HG03196 (cell line): ENCODE results near the gene TSPY10.
"Not testable (repeated sequence)": the region's sequence is repeated elsewhere in the genome, so short reads cannot be mapped to it uniquely, and the experiment has no call there.

Experiments
- ATAC-seq: cut with Tn5 transposase; IDR thresholded peaks from one replicate; pipeline ENCODE4 v1.9.1; 2021; ENCODE audit not compliant: unreplicated experiment

The TSPY10 gene

DNA sequence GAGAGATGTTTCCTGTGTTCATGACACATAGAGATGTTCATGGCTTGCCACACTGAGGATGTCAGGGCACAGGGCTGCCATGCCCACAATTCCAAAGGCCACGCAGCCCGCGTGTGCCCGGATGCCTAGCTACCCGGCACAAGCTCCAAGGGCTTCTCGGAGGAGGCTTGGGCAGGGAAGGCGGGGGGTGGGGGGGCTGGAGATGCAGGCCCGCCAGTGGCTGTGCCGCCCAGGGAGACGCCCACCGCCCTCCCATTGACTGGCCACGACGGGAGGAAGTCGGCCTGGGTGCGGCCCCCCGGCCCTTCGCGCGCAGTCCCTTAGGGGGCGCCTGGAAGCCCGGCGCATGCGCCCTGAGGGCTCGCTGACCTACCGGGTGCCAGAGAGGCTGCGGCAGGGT is at the start of gene TSPY10:
Gene TSPY10, plus strand, starts transcription at position 301 of the 400 bp plus-strand sequence. Its CDS starts 46 bp downstream, at position 347.
- ATAC-seq: not testable (repeated sequence)

DNA sequence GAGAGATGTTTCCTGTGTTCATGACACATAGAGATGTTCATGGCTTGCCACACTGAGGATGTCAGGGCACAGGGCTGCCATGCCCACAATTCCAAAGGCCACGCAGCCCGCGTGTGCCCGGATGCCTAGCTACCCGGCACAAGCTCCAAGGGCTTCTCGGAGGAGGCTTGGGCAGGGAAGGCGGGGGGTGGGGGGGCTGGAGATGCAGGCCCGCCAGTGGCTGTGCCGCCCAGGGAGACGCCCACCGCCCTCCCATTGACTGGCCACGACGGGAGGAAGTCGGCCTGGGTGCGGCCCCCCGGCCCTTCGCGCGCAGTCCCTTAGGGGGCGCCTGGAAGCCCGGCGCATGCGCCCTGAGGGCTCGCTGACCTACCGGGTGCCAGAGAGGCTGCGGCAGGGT is 40.7 kb upstream of the TSPY10 start, which contains the start of gene TSPY9:
Gene TSPY9, plus strand, starts transcription at position 301 of the 400 bp plus-strand sequence. Its CDS starts 46 bp downstream, at position 347.
- not testable (repeated sequence) for ATAC-seq

DNA sequence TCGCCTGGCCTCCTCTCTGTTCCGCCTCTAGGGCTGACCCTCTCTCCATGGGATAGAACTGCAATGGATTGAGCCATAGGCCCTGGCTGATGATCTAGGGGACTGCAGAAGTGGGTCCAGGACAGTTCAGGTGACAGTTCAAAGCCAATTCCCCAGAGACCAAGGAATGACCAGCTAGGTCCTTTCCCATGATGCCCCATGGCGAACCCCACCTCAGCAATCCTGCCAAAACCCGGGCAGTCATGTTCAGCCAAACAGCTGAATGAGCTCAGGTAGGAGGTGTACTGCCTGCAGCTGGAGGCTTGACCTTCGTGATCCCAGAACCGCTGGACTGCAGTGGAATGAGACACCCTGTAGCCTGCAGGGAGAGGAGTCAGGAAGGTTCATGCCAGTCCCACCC is 23.3 kb upstream of the TSPY10 start:
- ATAC-seq: not testable (repeated sequence)

DNA sequence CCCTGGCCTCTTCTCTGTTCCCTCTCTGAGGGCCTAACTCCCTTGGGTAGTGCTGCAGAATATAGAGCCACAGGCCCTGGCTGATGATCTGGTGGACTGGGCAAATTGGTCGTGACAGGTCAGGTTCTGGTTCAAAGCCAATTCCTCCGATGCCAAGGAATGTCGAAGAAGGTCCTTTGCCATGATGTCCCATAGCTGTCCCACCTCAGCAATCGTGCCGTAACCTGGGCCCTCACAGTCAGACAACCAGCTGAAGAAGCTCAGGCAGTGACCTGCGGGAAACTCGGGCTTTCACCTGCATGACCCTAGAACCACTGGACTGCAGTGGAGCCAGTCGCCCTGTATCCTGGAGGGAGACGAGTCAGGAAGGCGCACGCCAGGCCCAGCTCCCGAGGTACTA is 11.4 kb upstream of the TSPY10 start:
- not testable (repeated sequence) for ATAC-seq
